ENCODE data around the gene EXD3. TPM values are rescaled to one million over a fixed set of nuclear protein-coding genes. Genes with fewer than 3 reads are reported as not detected.
"Not testable (repeated sequence)": the region's sequence is repeated elsewhere in the genome, so short reads cannot be mapped to it uniquely, and the experiment has no call there.

The EXD3 gene
- total and polyA plus RNA-seq, 4 donors: 9.4 to 43.5 (median 27.6) TPM

GRCh38 chr9:137341227-137341626 lies 81.7 kb downstream of the EXD3 start:
- DNase-seq (ENCODE audit: low read depth in 4 of 6, low spot score in 6 of 6): no peak
- H3K27me3 ChIP-seq (ENCODE audit: control insufficient read depth, insufficient read depth, low read length): no peaks in the 10 kb centered on the region
- WGBS (ENCODE audit: insufficient coverage): 0% methylated on average over 1 of the region's 6 CpGs
- no peaks in the 10 kb centered on the region for H3K4me1 ChIP-seq (ENCODE audit: control insufficient read depth, insufficient read depth, low read length)
- H3K9me3 ChIP-seq (ENCODE audit: control insufficient read depth, insufficient read depth, low read length): no peaks in the 10 kb centered on the region
- no peak overlapping the region for H3K27ac ChIP-seq (ENCODE audit: low read depth, low read length)
- H3K36me3 ChIP-seq (ENCODE audit: control insufficient read depth, insufficient read depth, low read length): peaks cover 7% of the 10 kb centered on the region
- no peak overlapping the region for H3K4me3 ChIP-seq (ENCODE audit: low read depth, low read length)

GRCh38 chr9:137339908-137340462 lies 83.0 kb downstream of the EXD3 start:
- WGBS (ENCODE audit: insufficient coverage): 92% methylated on average over 2 of the region's 12 CpGs
- DNase-seq (ENCODE audit: low read depth in 4 of 6, low spot score in 6 of 6); H3K27ac ChIP-seq (ENCODE audit: low read depth, low read length); H3K4me1 ChIP-seq (ENCODE audit: control insufficient read depth, insufficient read depth, low read length); H3K36me3 ChIP-seq (ENCODE audit: control insufficient read depth, insufficient read depth, low read length); H3K9me3 ChIP-seq (ENCODE audit: control insufficient read depth, insufficient read depth, low read length); H3K27me3 ChIP-seq (ENCODE audit: control insufficient read depth, insufficient read depth, low read length); H3K4me3 ChIP-seq (ENCODE audit: low read depth, low read length): not testable (repeated sequence)

GRCh38 chr9:137339045-137339907 lies 83.7 kb downstream of the EXD3 start:
- Histone ChIP-seq H3K4me1 (ENCODE audit: control insufficient read depth, insufficient read depth, low read length) (no peaks in the 10 kb centered on the region), H3K36me3 (ENCODE audit: control insufficient read depth, insufficient read depth, low read length) (peaks cover 5% of the 10 kb centered on the region), H3K4me3 (ENCODE audit: low read depth, low read length) (no peak overlapping the region), H3K9me3 (ENCODE audit: control insufficient read depth, insufficient read depth, low read length) (no peaks in the 10 kb centered on the region), H3K27me3 (ENCODE audit: control insufficient read depth, insufficient read depth, low read length) (no peaks in the 10 kb centered on the region), H3K27ac (ENCODE audit: low read depth, low read length) (no peak overlapping the region)
- no peak for DNase-seq (ENCODE audit: low read depth in 4 of 6, low spot score in 6 of 6)
- WGBS (ENCODE audit: insufficient coverage): 60% methylated on average over 1 of the region's 7 CpGs

- Histone ChIP-seq H3K9me3 (ENCODE audit: control insufficient read depth, insufficient read depth, low read length) (no peaks in the 10 kb centered on the region), H3K4me1 (ENCODE audit: control insufficient read depth, insufficient read depth, low read length) (no peaks in the 10 kb centered on the region), H3K27ac (ENCODE audit: low read depth, low read length) (no peak overlapping the region), H3K27me3 (ENCODE audit: control insufficient read depth, insufficient read depth, low read length) (no peaks in the 10 kb centered on the region), H3K4me3 (ENCODE audit: low read depth, low read length) (no peak overlapping the region), H3K36me3 (ENCODE audit: control insufficient read depth, insufficient read depth, low read length) (no peaks in the 10 kb centered on the region)
- no CpG with 5 or more reads among the region's 2 CpGs for WGBS (ENCODE audit: insufficient coverage)
- DNase-seq (ENCODE audit: low read depth in 4 of 6, low spot score in 6 of 6): no peak
Measured at GRCh38 chr9:137336735-137337134, 86.2 kb downstream of the EXD3 start.

- WGBS (ENCODE audit: insufficient coverage): 76% methylated on average over 20 of the region's 21 CpGs
- H3K27me3 ChIP-seq (ENCODE audit: control insufficient read depth, insufficient read depth, low read length): no peaks in the 10 kb centered on the region
- peaks cover under 1% of the 10 kb centered on the region for H3K9me3 ChIP-seq (ENCODE audit: control insufficient read depth, insufficient read depth, low read length)
- H3K36me3 ChIP-seq (ENCODE audit: control insufficient read depth, insufficient read depth, low read length): no peaks in the 10 kb centered on the region
- no peak overlapping the region for H3K27ac ChIP-seq (ENCODE audit: low read depth, low read length)
- H3K4me3 ChIP-seq (ENCODE audit: low read depth, low read length): no peak overlapping the region
- H3K4me1 ChIP-seq (ENCODE audit: control insufficient read depth, insufficient read depth, low read length): no peaks in the 10 kb centered on the region
- no peak for DNase-seq (ENCODE audit: low read depth in 4 of 6, low spot score in 6 of 6)
Measured at GRCh38 chr9:137333016-137333671, 89.8 kb downstream of the EXD3 start.

- H3K27ac ChIP-seq (ENCODE audit: low read depth, low read length): no peak overlapping the region
- H3K36me3 ChIP-seq (ENCODE audit: control insufficient read depth, insufficient read depth, low read length): no peaks in the 10 kb centered on the region
- H3K9me3 ChIP-seq (ENCODE audit: control insufficient read depth, insufficient read depth, low read length): peaks cover 1% of the 10 kb centered on the region
- 98% methylated on average over 7 of the region's 9 CpGs for WGBS (ENCODE audit: insufficient coverage)
- H3K4me1 ChIP-seq (ENCODE audit: control insufficient read depth, insufficient read depth, low read length): no peaks in the 10 kb centered on the region
- H3K27me3 ChIP-seq (ENCODE audit: control insufficient read depth, insufficient read depth, low read length): no peaks in the 10 kb centered on the region
- DNase-seq (ENCODE audit: low read depth in 4 of 6, low spot score in 6 of 6): no peak
- no peak overlapping the region for H3K4me3 ChIP-seq (ENCODE audit: low read depth, low read length)
Measured at GRCh38 chr9:137331929-137332328, 91.0 kb downstream of the EXD3 start.

GRCh38 chr9:137330689-137331088 lies 92.3 kb downstream of the EXD3 start:
- H3K4me1 ChIP-seq (ENCODE audit: control insufficient read depth, insufficient read depth, low read length): no peaks in the 10 kb centered on the region
- peaks cover 1% of the 10 kb centered on the region for H3K9me3 ChIP-seq (ENCODE audit: control insufficient read depth, insufficient read depth, low read length)
- 90% methylated on average over 2 of the region's 6 CpGs for WGBS (ENCODE audit: insufficient coverage)
- no peak overlapping the region for H3K27ac ChIP-seq (ENCODE audit: low read depth, low read length)
- H3K27me3 ChIP-seq (ENCODE audit: control insufficient read depth, insufficient read depth, low read length): no peaks in the 10 kb centered on the region
- H3K36me3 ChIP-seq (ENCODE audit: control insufficient read depth, insufficient read depth, low read length): peaks cover 3% of the 10 kb centered on the region
- no peak overlapping the region for H3K4me3 ChIP-seq (ENCODE audit: low read depth, low read length)
- DNase-seq (ENCODE audit: low read depth in 4 of 6, low spot score in 6 of 6): no peak

GRCh38 chr9:137329590-137329989 lies 93.4 kb downstream of the EXD3 start:
- not testable (repeated sequence) for H3K27ac ChIP-seq (ENCODE audit: low read depth, low read length); DNase-seq (ENCODE audit: low read depth in 4 of 6, low spot score in 6 of 6)
- WGBS (ENCODE audit: insufficient coverage): 65% methylated on average over 10 of the region's 26 CpGs

GRCh38 chr9:137327641-137328550 lies 95.1 kb downstream of the EXD3 start:
- peak in 1 of 6 donors; percentile 14 for DNase-seq (ENCODE audit: low read depth in 4 of 6, low spot score in 6 of 6)
- H3K4me3 ChIP-seq (ENCODE audit: low read depth, low read length); H3K4me1 ChIP-seq (ENCODE audit: control insufficient read depth, insufficient read depth, low read length); H3K9me3 ChIP-seq (ENCODE audit: control insufficient read depth, insufficient read depth, low read length); H3K27ac ChIP-seq (ENCODE audit: low read depth, low read length); H3K27me3 ChIP-seq (ENCODE audit: control insufficient read depth, insufficient read depth, low read length): not testable (repeated sequence)
- WGBS (ENCODE audit: insufficient coverage): 83% methylated on average over 1 of the region's 8 CpGs
- peaks cover 12% of the 10 kb centered on the region for H3K36me3 ChIP-seq (ENCODE audit: control insufficient read depth, insufficient read depth, low read length)

More at GRCh38 chr9:137329590-137329989, 93.4 kb downstream of the EXD3 start:
- not testable (repeated sequence) for H3K4me1 ChIP-seq (ENCODE audit: control insufficient read depth, insufficient read depth, low read length); H3K36me3 ChIP-seq (ENCODE audit: control insufficient read depth, insufficient read depth, low read length); H3K27me3 ChIP-seq (ENCODE audit: control insufficient read depth, insufficient read depth, low read length); H3K4me3 ChIP-seq (ENCODE audit: low read depth, low read length); H3K9me3 ChIP-seq (ENCODE audit: control insufficient read depth, insufficient read depth, low read length)
